NCI-H69 (cell line): ENCODE data around the gene ZDHHC20.

Experiments used
- DNase-seq: peaks from one replicate; lab custom pipeline; 2025; lab: John Stamatoyannopoulos, UW

The ZDHHC20 gene

GRCh38 chr13:21361123-21361522, 98.0 kb downstream of the ZDHHC20 start:
- DNase-seq = no peak

GRCh38 chr13:21360463-21360862, 98.6 kb downstream of the ZDHHC20 start:
- DNase-seq = no peak

GRCh38 chr13:21359855-21360254, 99.2 kb downstream of the ZDHHC20 start:
- no peak for DNase-seq

- no peak for DNase-seq
Observed at GRCh38 chr13:21355304-21355703, 103.8 kb downstream of the ZDHHC20 start.

GRCh38 chr13:21354721-21355120, 104.4 kb downstream of the ZDHHC20 start:
- no peak for DNase-seq

GRCh38 chr13:21348488-21349120, 110.5 kb downstream of the ZDHHC20 start:
- DNase-seq = no peak

- DNase-seq = no peak
Observed at GRCh38 chr13:21347753-21348318, 111.3 kb downstream of the ZDHHC20 start.

GRCh38 chr13:21344662-21345176, 114.4 kb downstream of the ZDHHC20 start:
- DNase-seq = no peak

GRCh38 chr13:21343659-21344058, 115.4 kb downstream of the ZDHHC20 start:
- no peak for DNase-seq

- DNase-seq = no peak
Observed at GRCh38 chr13:21342699-21343442, 116.2 kb downstream of the ZDHHC20 start.

- DNase-seq = no peak
Observed at GRCh38 chr13:21341637-21342422, 117.3 kb downstream of the ZDHHC20 start.

GRCh38 chr13:21338639-21339278, 120.3 kb downstream of the ZDHHC20 start:
- DNase-seq = no peak

GRCh38 chr13:21338156-21338555, 120.9 kb downstream of the ZDHHC20 start:
- no peak for DNase-seq

GRCh38 chr13:21336609-21337349, 122.3 kb downstream of the ZDHHC20 start:
- no peak for DNase-seq

- no peak for DNase-seq
Observed at GRCh38 chr13:21333186-21333585, 125.9 kb downstream of the ZDHHC20 start.

GRCh38 chr13:21330126-21330861, 128.8 kb downstream of the ZDHHC20 start:
- no peak for DNase-seq

- DNase-seq = no peak
Observed at GRCh38 chr13:21328836-21329477, 130.1 kb downstream of the ZDHHC20 start.

- DNase-seq = peak; percentile 2
Observed at GRCh38 chr13:21328201-21328600, 130.9 kb downstream of the ZDHHC20 start.

- DNase-seq = peak; percentile 50
Observed at GRCh38 chr13:21326155-21327031, 132.7 kb downstream of the ZDHHC20 start.
